COLO829 (cell line): ENCODE results near the gene VAPB.

ENCODE experiments used
- DNase-seq: peaks from one replicate; pipeline ENCODE4 v3.0.0; 2012; ENCODE audit warnings: low spot score

Gene VAPB

GRCh38 chr20:58377766-58378401, 11.1 kb upstream of the VAPB start:
- no peak for DNase-seq

DNA sequence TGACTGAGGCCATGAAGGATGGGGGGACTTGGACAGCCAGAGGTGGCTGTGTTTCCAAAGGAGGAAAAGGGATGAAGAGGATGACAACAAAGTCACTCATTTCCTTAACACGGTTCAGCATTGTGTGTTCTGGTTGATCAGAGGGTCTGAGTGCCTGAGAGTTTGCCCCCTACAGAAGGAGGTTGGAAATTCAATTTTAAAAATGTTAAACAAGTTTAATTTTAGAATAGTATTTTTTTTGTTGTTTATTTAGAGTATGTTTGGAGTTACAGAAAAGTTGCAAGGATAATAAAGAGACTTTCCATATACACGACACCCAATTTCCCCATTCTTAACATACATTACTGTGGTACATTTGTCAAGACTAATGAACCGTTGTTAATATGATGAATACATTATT, 10.3 kb upstream of the VAPB start:
- DNase-seq, result no peak

DNA sequence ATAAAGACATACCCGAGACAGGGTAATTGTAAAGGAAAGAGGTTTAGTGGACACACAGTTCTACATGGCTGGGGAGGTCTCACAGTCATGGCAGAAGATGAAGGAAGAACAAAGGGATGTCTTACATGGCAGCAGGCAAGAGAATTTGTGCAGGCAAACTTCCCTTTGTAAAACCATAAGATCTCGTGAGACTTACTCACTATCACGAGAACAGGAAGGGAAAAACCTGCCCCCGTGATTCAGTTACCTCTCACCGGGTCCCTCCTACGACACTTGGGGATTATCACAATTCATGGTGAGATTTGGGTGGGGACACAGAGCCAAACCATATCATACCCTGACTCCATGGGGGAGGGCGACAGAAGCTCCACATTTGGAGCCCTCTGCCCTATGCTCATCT, 7.4 kb upstream of the VAPB start:
- no peak for DNase-seq

- DNase-seq, result no peak
Measured at GRCh38 chr20:58382096-58382495, 6.9 kb upstream of the VAPB start.

GRCh38 chr20:58384821-58385220, 4.2 kb upstream of the VAPB start:
- no peak for DNase-seq

DNA sequence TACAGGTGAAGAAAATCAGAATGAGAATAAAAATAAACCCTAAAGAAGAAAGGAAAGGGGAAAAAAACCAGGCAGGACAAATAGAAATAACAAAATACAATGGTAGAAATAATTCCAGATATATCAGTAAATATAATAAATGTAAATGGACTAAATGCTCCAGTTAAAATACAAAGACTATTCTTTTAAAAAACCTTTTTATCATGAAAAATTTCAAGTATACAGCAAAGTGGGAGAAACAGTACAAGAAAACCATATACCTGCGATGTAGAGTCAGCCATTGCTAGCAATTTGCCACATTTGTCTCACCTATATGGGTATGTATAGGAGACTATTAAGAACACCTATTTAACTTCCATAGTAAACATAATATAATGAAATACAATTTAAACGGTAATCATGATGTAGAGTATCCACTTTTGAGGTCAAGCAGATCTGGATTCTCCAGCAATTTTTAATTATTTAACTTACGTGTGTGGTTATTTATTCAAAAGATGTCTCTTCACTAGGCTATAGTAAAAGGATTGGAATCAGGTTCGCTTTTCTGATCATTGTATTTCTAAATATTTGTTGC, 914 bp upstream of the VAPB start:
- no peak for DNase-seq

DNA sequence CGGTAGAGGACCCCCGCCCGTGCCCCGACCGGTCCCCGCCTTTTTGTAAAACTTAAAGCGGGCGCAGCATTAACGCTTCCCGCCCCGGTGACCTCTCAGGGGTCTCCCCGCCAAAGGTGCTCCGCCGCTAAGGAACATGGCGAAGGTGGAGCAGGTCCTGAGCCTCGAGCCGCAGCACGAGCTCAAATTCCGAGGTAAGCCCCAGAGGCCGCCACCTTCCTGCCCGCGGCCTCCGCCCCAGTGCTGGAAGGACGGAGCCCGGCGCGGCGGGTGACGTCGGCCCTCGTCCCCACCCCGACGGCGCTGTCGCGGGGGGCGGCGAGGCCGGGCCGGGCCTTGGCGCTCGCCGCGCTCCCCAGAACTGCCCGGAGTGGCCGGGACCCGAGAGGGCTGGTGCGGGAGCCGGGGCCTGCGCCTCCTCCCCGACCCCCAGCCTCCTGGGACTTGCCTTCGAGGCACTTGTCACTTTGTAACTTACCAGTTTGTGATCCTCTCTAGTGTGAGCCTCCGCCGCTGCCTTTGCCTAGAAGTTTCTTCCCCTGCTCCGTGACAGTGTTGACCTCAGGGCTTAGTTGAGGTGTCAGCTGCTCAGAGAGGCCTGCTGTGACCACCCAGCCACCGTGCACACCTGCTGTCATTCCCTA, 417 bp downstream of the VAPB start:
- no peak for DNase-seq

- no peak for DNase-seq
Measured at GRCh38 chr20:58389968-58390658, 1.1 kb downstream of the VAPB start.

- no peak for DNase-seq
Measured at GRCh38 chr20:58390659-58391035, 1.6 kb downstream of the VAPB start.

DNA sequence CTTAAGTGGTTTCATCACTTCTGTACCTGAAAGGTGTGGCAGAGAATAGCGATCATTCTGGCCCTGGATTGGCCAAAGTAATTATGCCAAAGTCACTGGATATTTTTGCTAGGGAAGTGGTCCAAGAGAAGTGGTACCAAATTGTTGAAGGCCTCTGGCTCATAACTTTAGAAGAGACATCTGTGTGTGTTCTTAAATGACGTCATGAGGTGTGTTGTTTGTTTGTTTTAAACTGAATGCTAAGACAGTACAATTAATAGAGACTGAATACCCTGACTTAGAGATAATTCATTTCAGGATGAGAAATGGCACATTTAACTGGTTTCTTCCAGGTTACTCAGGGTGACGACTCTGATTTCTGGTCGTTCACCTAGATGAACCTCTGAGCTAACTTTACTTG, 3.3 kb downstream of the VAPB start:
- no peak for DNase-seq

GRCh38 chr20:58393299-58393698, 4.3 kb downstream of the VAPB start:
- peak; percentile 28 for DNase-seq

DNA sequence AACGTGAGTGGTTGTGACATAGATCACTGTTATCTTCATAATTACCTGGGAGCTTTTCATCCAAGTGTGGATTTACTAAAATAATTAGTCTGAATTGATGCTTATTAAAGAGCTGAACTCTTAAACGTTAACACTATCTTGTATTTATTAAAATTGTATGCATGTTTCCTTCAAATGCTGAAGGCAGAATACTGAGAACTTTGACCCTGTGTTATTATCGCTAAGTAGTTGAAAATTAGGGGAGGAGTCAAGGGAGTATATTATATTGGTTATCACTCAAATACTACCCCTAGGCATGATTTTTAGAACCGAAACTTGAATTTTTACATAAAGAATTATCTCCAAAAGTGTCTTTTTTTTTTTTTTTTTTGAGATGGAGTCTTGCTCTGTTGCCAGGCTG, 5.8 kb downstream of the VAPB start:
- no peak for DNase-seq

DNA sequence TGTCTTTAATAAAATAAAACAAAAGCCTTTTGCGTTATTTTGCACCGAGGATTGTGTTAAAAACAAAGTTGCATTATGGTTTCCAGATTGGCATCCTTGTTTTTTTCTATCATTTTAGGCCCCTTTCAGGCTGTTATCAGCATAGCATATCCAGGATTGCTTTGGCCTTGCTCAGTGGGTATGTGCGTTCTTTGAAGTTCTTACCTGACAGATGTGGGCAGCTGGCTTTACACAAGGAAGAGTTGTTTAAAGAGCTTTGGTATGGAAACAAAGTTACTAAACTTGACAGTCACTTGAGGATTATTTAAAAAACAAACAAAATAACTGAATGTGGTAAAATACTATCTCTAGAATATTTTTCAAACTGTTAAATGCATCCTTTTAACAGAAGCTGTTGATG, 6.6 kb downstream of the VAPB start:
- DNase-seq, result no peak

DNA sequence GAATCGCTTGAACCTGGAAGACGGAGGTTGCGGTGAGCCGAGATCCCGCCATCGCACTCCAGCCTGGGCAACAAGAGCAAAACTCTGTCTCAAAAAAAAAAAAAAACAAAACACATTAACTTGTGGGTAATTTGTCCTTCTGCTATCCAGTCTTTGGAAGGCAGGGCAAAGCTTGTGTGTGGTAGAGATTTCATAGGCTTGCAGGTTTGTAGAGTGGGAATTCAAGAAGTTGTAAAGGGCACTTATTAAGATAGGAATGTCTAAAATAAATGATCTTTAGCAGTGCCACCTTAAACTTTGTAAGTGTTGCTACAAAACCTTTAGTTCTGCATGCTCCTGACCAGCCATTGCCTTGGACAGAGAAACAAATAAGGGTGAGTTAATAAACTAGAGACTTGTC, 8.4 kb downstream of the VAPB start:
- no peak for DNase-seq

DNA sequence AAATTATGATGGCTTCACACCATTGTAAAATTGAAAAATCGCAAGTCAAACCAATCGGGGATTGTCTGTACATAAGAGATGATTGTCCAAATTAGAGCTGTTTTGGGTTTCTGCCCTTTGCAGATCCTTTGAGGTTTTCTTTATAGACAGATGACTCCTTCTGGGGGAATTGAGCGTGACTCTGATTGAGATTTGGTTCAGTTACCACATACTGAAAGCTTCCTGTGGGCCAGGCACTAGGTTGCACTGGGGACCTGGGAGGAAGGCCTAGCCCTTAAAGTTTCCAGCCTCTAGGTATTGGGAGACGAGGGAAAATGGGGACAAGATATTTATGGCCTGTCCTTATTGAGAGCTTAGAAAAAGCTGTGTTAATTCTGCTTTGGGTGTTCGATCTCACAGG, 9.2 kb downstream of the VAPB start:
- DNase-seq, result no peak

DNA sequence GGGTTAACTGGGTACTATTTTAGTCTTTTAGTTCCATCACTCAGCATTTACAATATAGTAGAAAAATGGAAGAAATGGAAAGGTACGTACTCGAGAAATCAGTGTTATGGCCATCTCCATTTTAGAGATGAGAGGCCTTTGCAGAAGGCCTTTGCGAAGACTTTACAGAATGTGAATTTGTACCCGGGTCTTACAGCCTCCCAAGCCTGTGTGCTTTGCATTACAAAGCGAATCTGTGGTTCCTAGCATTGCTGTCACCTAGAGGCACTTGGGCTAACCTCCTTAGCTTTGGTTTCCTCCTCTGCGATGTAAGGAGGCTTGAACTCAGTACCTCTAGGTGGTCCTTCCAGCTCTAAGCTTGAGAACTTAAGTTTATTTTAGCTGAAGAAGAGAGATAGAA, 10.9 kb downstream of the VAPB start:
- DNase-seq, result no peak

DNA sequence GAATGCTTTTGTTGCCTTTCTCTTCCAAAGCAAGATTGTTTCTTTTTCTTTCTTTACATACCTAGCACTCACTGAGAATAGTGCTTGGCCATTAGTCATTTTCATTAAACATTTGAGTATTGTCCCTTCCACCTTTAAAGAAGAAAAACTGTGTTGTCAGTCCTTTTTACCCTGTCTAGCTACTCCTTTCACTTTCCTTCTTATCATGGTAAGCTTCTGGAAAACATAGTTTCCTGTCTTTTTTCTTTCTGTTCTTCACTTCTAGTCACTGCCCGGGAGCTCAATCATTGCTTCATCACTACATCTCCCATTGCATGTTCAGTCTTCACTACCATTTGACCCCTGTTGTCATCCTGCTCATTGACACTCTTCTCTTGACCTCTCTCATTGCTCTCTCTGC, 12.1 kb downstream of the VAPB start:
- DNase-seq, result no peak

GRCh38 chr20:58402305-58402704, 13.3 kb downstream of the VAPB start:
- no peak for DNase-seq

- DNase-seq, result no peak
Measured at GRCh38 chr20:58402827-58403226, 13.8 kb downstream of the VAPB start.

- DNase-seq, result no peak
Measured at GRCh38 chr20:58403272-58403671, 14.2 kb downstream of the VAPB start.

GRCh38 chr20:58405504-58406291, 16.7 kb downstream of the VAPB start:
- no peak for DNase-seq

DNA sequence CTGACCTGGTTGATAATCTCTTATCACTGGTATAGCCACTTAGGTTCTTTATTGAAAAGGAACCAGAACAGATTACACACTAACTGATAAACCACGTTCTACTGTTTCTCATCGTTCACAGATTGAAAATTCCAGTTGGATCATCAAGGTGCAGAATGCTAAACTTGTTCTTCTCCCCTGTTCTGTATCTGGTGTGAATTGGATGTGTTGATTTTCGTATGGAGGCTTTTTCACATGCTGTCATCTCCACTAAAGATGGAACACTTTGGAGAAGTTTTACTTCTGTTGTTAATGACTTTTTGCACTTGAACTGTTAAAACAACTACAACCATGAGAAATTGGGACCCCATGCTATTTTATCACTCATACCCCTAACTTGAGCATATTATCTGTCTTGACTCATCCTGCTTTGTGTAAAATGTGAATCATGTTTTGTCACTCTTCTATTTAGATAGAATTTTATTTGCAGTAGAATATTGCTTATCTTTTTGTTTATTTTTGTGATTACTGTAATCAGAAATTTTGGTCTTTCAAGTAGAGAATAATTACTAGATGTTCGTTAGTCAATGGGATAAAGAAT, 17.5 kb downstream of the VAPB start:
- no peak for DNase-seq
